Measurements from ENCODE around the gene IPO4. TPM values are rescaled to one million over a fixed set of nuclear protein-coding genes. Genes with fewer than 3 reads are reported as not detected.

The IPO4 gene
- total RNA-seq, 1 experiment from 2014 or later, result 102 TPM

GRCh38 chr14:24159777-24160498 lies 28.7 kb downstream of the IPO4 start:
- Histone ChIP-seq H3K9me2 (ENCODE audit: insufficient read depth) (no peaks in the 10 kb centered on the region), H3K36me3 (ENCODE audit: control insufficient read depth in 1 of 2, insufficient read depth in 2 of 2, low read length in 2 of 2) (peaks cover 27 to 44% of the 10 kb centered on the region in 2 experiments; a peak in 3 of 4 replicates), H3K79me2 (ENCODE audit: insufficient read depth, low read length) (no peaks in the 10 kb centered on the region), H3K4me1 (ENCODE audit: control insufficient read depth in 1 of 2, insufficient read depth in 2 of 2, low read length in 2 of 2) (peaks cover 15 to 21% of the 10 kb centered on the region in 2 experiments), H3K9ac (ENCODE audit: low read length) (no peak overlapping the region), H2AFZ (ENCODE audit: low read depth, low read length, poor library complexity, severe bottlenecking) (no peak overlapping the region), H3K9me3 (ENCODE audit: control insufficient read depth in 1 of 2, insufficient read depth in 1 of 2, low read depth in 1 of 2, low read length in 2 of 2) (no peaks in the 10 kb centered on the region), H3K4me2 (ENCODE audit: low read length) (no peak overlapping the region), H3K4me3 (replicated peaks in 1 of 2; ENCODE audit: low read depth in 1 of 2, low read length in 2 of 2) (no peak overlapping the region), H3K27ac (ENCODE audit: low read depth, low read length) (peak overlapping the region; percentile 84), H3K27me3 (ENCODE audit: insufficient read depth, low read length) (no peaks in the 10 kb centered on the region), H4K20me1 (ENCODE audit: insufficient read depth) (no peaks in the 10 kb centered on the region)
- no TSS peak for BruUV-seq (replicated peaks)
- intact Hi-C loops (cut with micrococcal nuclease), result loop anchor here (2.0 kb wide), 1 partner anchor 45 kb away; the partner anchor contains the start of genes DCAF11 and NRL
- POLR2A ChIA-PET, result interaction anchor here (1.0 to 3.1 kb wide), 5 partner anchors 13 to 82 kb away, joined by 3 to 18 read pairs (median 9); partner anchors contain the start of genes DCAF11, NRL, PCK2 and PSME2
- ATAC-seq, result no peak
- DNase-seq (ENCODE audit: low read depth, low spot score), result no peak
- no peak for TF ChIP-seq YY1 (IDR thresholded peaks at IDR 0.05; ENCODE audit: extremely low read depth, insufficient replicate concordance, low read depth, low read length)
- TF ChIP-seq ZBTB33 (IDR thresholded peaks at IDR 0.05; ENCODE audit: extremely low read depth, insufficient replicate concordance, low read length), result no peak
- no peak for TF ChIP-seq SRF (IDR thresholded peaks at IDR 0.05; ENCODE audit: low read depth)
- no peak for TF ChIP-seq SP1 (IDR thresholded peaks at IDR 0.05; ENCODE audit: low read depth)
- TF ChIP-seq JUND (IDR thresholded peaks at IDR 0.05), result no peak
- no peak for TF ChIP-seq SIN3A (IDR thresholded peaks at IDR 0.05; ENCODE audit: low read depth)
- TF ChIP-seq MAX (IDR thresholded peaks at IDR 0.05), result no peak
- no peak for TF ChIP-seq EGR1 (IDR thresholded peaks at IDR 0.05; ENCODE audit: low read depth)
- CTCF ChIA-PET, result interaction anchor here (1.0 to 3.2 kb wide), 6 partner anchors 13 to 51 kb away, joined by 3 to 19 read pairs (median 7); partner anchors contain the start of genes EMC9, PSME1, PSME2 and RNF31
- RAD21 ChIA-PET (ENCODE audit: low non-redundant PET in 1 of 2, low total read pairs in 2 of 2, uncharacterized antibody in 2 of 2, unreplicated experiment in 2 of 2), result interaction anchor here in 1 of 2 experiments (1.1 kb wide), 1 partner anchor 102 kb away, joined by 3 read pairs; no protein-coding TSS in a partner anchor
